HG02884 (cell line): ENCODE results near the gene ENPP1.
"Not testable (repeated sequence)": the region's sequence is repeated elsewhere in the genome, so short reads cannot be mapped to it uniquely, and the experiment has no call there.

Experiments
- ATAC-seq: cut with Tn5 transposase; IDR thresholded peaks from one replicate; pipeline ENCODE4 v1.9.1; 2021; ENCODE audit warnings: mild to moderate bottlenecking, moderate library complexity; ENCODE audit not compliant: unreplicated experiment

Gene ENPP1

GRCh38 chr6:131868836-131869235 lies 61.0 kb downstream of the ENPP1 start:
- ATAC-seq = no peak

GRCh38 chr6:131875647-131876046 lies 67.8 kb downstream of the ENPP1 start:
- ATAC-seq = no peak

DNA sequence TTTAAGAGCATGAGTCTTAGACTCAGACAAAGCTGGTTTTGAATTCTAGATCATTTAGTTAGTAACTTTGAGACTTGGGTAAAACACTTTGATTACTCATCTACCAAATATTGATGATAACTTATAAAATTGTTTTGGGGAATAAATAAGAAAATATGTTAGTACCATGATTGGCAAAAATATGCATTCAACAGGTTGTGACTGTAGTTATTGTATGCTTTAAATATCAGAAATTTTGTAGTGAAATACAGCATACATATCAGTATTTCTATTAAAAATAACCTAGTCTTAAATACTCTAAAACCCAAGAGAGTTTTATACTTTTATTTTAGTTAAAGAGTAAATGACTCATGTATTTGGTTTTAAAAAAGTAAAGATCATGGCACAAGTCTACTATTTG lies 68.7 kb downstream of the ENPP1 start:
- ATAC-seq = no peak

- no peak for ATAC-seq
Observed at GRCh38 chr6:131877999-131878789, 70.4 kb downstream of the ENPP1 start.

GRCh38 chr6:131883016-131883415 lies 75.2 kb downstream of the ENPP1 start:
- ATAC-seq = no peak

DNA sequence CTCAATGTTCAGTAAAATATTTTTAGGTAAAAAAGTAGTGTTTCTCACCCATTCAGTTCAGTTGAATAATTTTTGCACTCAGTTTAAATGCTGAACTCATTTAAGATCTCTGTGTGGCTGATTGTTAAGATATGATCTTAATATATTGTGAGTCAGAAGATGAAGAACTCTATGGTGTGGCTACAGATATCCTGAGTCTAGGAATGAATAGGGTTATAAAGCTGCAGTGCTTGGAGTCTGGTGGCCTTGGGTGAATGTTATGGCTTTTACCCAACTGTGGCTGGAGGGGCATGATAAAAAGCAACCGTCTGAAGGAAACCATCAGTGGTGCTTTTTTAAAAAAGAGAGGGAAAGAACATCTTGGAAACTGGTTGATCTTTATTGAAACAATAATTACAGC lies 77.4 kb downstream of the ENPP1 start:
- no peak for ATAC-seq

- no peak for ATAC-seq
Observed at GRCh38 chr6:131886517-131886916, 78.7 kb downstream of the ENPP1 start.

GRCh38 chr6:131890091-131890490 lies 82.3 kb downstream of the ENPP1 start:
- ATAC-seq = no peak

DNA sequence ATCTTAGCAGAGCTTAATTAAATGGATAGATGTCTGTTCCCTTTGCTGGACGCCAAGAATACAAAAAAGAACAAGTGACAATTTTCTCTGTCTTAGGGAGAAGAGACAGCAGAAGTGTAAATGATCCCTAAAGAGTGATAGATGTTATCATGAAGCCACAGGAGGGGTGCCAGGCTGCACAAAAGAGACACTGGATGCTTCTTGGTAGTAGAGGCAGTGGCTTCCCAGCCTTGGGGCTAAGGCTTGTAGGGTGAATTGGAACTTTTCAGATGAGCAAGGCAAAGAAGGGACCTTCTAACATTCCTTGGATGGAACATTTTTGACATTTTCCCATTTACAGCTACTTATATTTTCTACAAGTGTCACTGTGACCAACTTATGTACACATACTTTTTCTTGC lies 85.4 kb downstream of the ENPP1 start:
- no peak for ATAC-seq

DNA sequence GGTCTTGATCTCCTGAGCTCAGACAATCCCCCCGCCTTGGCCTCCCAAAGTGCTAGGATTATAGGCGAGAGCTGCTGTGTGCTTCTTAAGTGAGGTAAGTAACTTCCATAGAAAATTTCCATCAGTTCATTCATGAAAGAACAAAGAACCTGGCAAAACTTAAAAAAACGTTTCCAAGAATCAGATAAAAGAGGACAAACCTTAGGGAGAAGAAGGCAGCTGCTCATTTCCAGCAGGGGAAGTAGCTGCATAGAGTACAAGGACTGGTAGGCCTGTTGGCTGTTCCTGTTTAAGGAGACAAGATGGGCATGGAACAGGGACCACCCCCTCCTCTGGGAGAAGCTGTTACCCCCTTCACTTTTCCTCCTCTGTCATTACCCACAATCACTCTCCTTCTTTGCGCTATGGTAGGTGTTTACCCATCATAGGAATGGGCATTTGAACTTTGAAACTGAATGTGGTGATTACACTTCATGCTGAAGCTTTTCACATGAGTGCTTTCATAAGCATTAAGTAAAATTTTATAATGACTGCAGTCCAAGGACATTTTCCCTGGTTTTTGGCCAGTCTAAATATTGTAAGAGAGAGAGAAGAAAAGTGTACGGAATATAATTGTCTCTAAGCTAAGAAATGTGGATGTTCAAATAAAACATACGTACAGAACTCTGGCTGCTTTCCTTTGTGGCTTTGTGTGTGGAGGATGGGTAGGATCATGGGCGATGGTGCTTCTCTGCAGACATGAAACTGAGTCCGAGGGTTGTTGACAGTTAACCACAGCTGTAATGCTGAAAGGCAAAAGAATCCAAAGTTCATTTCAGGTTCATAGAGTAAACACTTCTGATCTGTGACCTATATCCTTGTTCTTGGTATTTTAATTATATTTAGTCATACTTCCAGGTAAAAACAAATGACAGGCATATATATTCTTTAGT lies 86.9 kb downstream of the ENPP1 start:
- no peak for ATAC-seq

DNA sequence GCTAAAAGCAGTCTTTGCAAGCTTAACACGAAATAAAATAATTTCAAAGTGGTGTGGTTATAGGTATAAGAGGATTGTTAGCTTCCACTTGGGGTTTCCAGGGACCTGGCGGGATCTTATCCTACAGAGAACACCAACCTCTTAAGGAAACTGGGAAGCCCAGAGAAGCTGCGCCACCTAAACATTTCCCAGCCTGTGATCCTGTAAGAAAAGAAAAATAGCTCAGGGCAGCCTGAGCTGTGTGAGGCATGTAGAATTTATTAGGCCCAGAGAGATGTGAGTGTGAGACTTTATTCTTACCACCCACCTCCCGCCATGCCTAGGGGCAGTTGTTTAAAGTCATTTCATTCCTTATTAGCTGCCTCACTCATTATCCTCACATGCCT lies 89.2 kb downstream of the ENPP1 start:
- ATAC-seq = no peak

GRCh38 chr6:131897621-131898020 lies 89.8 kb downstream of the ENPP1 start:
- no peak for ATAC-seq

DNA sequence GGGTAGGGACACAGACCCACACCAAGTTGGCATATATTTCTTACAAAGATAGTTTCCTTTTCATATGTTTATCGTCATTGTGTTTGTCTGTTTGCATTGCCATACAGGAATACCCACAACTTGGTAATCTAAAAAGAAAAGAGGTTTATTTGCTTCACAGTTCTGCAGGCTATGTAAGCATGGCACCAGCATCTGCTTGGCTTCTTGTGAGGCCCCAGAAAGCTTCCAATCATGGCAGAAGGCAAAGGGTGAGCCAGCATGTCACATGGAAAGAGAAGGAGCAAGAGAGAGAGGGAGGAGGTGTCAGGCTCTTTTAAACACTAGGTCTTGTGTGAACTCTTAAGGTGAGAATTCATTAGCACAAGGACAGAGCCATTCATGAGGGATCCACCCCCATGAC lies 90.9 kb downstream of the ENPP1 start:
- no peak for ATAC-seq

DNA sequence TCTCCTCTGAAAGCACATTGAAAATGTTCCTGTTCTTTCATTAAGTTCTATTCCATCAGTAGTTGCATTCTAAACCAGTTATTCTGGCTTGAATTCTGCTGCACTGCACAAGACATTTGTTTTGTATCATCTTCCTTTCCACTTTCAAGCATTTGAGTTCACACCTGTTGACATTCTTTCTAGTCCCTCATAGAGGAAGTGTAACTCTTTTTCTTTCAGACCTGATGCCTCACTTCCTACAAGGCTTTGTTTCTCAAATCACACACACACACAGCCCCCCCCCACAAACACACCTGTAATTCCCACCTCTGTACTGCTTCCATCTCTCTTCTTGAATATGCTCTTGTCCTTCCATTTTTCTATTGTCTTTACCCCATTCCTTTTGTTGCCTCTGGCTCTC lies 92.4 kb downstream of the ENPP1 start:
- ATAC-seq = no peak

- ATAC-seq = not testable (repeated sequence)
Observed at GRCh38 chr6:131901326-131901873, 93.6 kb downstream of the ENPP1 start.

DNA sequence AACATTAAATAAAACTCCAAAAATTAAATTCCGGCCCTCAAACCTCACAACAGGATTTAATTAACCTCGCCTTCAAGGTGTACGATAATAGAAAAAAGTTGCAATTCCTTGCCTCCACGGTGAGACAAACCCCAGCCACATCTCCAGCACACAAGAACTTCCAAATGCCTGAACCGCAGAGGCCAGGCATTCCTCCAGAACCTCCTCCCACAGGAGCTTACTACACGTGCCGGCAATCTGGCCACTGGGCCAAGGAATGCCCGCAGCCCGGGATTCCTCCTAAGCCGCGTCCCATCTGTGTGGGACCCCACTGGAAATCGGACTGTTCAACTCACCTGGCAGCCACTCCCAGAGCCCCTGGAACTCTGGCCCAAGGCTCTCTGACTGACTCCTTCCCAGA lies 95.9 kb downstream of the ENPP1 start:
- not testable (repeated sequence) for ATAC-seq

DNA sequence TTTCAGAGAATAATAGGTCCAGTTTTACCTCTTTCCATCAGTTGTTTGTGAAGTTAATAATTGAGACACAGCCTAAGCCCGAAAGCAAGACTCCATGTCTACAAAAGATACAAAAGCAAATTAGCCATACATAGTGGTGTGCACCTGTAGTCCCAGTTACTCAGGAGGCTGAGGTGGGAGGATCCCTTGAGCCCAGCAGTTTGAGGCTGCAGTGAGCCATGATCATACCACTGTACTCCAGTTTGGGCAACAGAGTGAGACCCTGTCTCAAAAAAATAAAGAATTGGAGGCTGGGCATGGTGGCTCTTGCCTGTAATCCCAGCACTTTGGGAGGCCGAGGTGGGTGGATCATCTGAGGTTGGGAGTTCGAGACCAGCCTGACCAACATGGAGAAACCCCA lies 101.0 kb downstream of the ENPP1 start:
- ATAC-seq = not testable (repeated sequence)

DNA sequence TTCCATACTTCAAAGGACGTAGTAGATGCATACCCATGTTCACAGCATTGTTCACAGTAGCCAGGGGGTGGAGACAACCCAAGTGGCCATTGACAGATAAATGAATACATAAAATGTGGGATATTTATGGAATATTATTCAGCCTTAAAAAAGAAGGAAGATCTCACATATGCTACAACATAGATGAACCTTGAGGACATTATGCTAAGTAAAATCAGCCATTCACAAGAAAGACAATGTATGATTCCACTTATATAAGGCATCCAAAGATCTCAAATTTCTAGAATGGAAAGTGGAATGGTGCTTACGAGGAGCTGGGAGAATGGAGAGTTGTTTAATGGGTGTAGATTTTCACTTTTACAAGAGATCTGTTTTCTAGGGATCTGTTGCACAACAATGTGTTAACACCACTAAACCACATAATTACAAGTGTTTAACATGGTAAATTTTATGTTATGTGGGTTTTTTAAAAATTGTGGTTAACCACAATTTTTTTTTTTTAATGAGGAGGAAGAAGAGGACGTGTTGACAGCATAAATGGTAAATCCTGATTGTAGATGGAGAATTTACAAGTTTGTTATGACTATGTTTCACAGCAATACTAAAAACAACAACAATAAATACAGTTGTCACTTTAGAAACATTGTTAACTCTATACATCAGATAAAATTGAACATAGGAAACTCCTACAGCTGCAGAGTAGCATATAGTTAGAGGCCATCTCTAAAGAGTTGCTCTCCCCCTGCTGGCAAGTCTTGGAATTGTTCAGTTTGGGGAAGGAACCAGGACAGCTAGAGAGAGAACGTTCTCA lies 101.8 kb downstream of the ENPP1 start:
- peak; percentile 99 for ATAC-seq

DNA sequence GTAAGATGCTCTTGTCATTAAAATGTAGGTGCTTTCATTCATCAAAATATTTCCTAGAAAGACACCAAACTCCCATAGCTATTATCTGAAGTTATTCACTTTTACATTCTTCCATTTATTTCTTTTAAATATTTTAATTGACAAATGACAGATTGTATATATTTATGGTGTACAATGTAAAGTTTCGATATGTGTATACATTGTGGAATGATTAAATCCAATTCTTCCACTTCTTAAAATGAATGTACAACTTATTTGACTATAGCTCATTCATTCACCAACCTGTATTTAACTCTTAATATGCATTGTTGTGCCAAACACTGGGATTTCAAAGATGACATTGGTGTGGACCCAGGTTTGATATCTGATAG lies 102.4 kb downstream of the ENPP1 start:
- peak; percentile 30 for ATAC-seq

DNA sequence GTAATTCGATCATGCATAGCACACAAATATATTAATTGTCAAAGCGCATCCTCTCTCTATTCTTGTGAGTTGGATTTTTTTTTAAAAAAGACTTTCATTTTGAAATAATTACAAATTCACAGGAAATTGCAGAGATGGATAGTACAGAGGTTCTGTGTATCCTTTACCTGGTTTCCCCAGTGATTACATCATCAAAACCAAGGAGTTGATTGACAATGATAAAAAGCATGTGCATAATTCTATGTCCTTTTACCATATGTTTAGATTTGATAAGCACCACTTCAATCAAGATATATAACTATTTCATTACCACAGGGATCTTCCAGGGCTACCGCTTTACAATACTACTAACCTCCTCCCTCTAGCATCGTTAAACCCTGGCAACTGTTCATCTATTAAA lies 103.1 kb downstream of the ENPP1 start:
- no peak for ATAC-seq

DNA sequence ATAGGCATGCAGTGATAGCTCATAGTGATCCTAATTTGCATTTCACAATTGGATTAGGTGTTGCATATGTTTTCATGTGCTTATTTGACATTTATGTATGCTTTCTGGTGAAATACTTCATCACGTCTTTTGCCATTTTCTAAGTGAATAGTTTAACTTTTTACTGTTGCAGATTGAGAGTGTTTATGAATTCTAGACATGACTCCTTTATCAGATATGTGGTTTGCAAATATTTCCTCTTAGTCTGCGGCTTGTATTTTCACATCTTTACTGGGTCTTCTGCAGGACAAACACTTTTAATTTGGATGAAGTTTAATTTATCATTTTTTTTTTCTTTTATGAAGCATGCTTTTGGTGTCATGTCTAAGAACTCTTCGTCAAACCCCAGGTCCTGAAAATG lies 104.1 kb downstream of the ENPP1 start:
- no peak for ATAC-seq
